Measurements from ENCODE around the gene FIS1. TPM values are rescaled to one million over a fixed set of nuclear protein-coding genes. Genes with fewer than 3 reads are reported as not detected.

Gene FIS1
- total and polyA plus RNA-seq, 2 experiments from 2014 or later, result 130 to 131 TPM

DNA sequence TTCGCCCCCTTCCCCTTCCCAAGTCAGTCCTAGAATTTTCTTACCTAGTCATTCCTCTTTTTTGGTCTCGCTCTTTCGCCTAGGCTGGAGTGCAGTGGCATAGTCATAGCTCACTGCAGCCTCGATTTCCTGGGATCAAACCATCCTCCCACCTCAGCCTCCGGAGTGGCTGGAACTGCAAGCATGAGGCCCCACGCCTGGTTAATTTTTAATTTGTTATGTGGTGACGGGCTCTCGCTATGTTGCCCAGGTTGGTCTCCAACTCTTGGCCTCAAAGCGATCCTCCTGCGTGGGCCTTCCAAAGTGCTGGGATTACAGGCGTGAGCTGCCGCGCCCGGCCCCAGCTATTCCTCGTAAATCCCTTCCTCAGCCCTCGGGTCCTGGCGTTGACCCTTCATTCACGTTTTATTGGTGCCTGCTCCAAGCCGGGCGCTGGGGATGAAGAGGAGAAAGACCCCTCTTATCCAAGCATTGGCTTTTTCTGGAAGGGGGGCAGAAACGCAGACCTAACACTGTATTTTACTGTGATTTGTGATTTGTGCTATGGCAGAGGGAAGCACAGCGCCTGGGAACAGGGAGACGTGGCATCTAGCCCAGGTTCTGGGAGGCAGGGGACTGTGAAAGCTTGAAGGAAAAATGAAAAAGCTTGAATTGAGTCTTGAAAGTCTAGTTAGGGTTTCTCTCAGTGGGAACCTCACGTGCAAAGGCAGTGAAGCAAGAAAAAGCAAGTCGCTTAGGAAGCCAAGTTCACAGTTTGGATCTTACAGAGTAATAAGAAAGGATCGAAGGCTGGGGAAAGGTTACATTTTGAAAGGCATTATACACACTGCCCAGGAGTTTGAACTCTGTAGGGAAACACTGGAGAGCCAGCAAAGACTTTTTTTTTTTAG, 26.4 kb downstream of the FIS1 start:
- H3K9me2 ChIP-seq (ENCODE audit: insufficient read depth), result no peaks in the 10 kb centered on the region
- H2AFZ ChIP-seq, result 0 out of 2 replicates have a peak overlapping the region, but pooled peaks have one; percentile 15
- Mint-ChIP-seq H3K27me3 (ENCODE audit: insufficient read depth, low read depth, poor library complexity) (peaks cover 16% of the 10 kb centered on the region), H3K4me3 (peak overlapping the region; percentile 97), H3K4me1 (peaks cover 24% of the 10 kb centered on the region), H3K9me3 (no peaks in the 10 kb centered on the region), H3K27ac (peak overlapping the region; percentile 90), H3K36me3 (ENCODE audit: low read depth) (peaks cover 18% of the 10 kb centered on the region)
- no peaks in the 10 kb centered on the region for H3K36me3 ChIP-seq (ENCODE audit: insufficient read depth)
- H3K4me1 ChIP-seq (ENCODE audit: insufficient read depth), result peaks cover 12% of the 10 kb centered on the region
- ATAC-seq (no peak), DNase-seq (ENCODE audit: low spot score) (no peak)
- no peaks in the 10 kb centered on the region for H3K27me3 ChIP-seq (ENCODE audit: insufficient read depth)
- TF ChIP-seq, protein P1, sequence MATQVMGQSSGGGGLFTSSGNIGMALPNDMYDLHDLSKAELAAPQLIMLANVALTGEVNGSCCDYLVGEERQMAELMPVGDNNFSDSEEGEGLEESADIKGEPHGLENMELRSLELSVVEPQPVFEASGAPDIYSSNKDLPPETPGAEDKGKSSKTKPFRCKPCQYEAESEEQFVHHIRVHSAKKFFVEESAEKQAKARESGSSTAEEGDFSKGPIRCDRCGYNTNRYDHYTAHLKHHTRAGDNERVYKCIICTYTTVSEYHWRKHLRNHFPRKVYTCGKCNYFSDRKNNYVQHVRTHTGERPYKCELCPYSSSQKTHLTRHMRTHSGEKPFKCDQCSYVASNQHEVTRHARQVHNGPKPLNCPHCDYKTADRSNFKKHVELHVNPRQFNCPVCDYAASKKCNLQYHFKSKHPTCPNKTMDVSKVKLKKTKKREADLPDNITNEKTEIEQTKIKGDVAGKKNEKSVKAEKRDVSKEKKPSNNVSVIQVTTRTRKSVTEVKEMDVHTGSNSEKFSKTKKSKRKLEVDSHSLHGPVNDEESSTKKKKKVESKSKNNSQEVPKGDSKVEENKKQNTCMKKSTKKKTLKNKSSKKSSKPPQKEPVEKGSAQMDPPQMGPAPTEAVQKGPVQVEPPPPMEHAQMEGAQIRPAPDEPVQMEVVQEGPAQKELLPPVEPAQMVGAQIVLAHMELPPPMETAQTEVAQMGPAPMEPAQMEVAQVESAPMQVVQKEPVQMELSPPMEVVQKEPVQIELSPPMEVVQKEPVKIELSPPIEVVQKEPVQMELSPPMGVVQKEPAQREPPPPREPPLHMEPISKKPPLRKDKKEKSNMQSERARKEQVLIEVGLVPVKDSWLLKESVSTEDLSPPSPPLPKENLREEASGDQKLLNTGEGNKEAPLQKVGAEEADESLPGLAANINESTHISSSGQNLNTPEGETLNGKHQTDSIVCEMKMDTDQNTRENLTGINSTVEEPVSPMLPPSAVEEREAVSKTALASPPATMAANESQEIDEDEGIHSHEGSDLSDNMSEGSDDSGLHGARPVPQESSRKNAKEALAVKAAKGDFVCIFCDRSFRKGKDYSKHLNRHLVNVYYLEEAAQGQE (IDR thresholded peaks at IDR 0.05; ENCODE audit: unreplicated experiment), result no peak
- no peak for TF ChIP-seq EZH2 (IDR thresholded peaks at IDR 0.05; ENCODE audit: low read depth, unreplicated experiment)
- TF ChIP-seq ZNF331 (CRISPR knock-in tag; IDR thresholded peaks at IDR 0.05; ENCODE audit: low read depth), result no peak
- no peak for TF ChIP-seq STAT1 (IDR thresholded peaks at IDR 0.05; ENCODE audit: unreplicated experiment)
- no peak for TF ChIP-seq POLR2AphosphoS5 (IDR thresholded peaks at IDR 0.05; ENCODE audit: low read depth)
- no peak for TF ChIP-seq CREB1 (CRISPR knock-in tag; IDR thresholded peaks at IDR 0.05; ENCODE audit: low read depth)
- TF ChIP-seq, protein P2, sequence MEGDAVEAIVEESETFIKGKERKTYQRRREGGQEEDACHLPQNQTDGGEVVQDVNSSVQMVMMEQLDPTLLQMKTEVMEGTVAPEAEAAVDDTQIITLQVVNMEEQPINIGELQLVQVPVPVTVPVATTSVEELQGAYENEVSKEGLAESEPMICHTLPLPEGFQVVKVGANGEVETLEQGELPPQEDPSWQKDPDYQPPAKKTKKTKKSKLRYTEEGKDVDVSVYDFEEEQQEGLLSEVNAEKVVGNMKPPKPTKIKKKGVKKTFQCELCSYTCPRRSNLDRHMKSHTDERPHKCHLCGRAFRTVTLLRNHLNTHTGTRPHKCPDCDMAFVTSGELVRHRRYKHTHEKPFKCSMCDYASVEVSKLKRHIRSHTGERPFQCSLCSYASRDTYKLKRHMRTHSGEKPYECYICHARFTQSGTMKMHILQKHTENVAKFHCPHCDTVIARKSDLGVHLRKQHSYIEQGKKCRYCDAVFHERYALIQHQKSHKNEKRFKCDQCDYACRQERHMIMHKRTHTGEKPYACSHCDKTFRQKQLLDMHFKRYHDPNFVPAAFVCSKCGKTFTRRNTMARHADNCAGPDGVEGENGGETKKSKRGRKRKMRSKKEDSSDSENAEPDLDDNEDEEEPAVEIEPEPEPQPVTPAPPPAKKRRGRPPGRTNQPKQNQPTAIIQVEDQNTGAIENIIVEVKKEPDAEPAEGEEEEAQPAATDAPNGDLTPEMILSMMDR (conservative IDR thresholded peaks at IDR 0.05; ENCODE audit: low read depth in 2 of 2), result no peak
- TF ChIP-seq, protein P3, sequence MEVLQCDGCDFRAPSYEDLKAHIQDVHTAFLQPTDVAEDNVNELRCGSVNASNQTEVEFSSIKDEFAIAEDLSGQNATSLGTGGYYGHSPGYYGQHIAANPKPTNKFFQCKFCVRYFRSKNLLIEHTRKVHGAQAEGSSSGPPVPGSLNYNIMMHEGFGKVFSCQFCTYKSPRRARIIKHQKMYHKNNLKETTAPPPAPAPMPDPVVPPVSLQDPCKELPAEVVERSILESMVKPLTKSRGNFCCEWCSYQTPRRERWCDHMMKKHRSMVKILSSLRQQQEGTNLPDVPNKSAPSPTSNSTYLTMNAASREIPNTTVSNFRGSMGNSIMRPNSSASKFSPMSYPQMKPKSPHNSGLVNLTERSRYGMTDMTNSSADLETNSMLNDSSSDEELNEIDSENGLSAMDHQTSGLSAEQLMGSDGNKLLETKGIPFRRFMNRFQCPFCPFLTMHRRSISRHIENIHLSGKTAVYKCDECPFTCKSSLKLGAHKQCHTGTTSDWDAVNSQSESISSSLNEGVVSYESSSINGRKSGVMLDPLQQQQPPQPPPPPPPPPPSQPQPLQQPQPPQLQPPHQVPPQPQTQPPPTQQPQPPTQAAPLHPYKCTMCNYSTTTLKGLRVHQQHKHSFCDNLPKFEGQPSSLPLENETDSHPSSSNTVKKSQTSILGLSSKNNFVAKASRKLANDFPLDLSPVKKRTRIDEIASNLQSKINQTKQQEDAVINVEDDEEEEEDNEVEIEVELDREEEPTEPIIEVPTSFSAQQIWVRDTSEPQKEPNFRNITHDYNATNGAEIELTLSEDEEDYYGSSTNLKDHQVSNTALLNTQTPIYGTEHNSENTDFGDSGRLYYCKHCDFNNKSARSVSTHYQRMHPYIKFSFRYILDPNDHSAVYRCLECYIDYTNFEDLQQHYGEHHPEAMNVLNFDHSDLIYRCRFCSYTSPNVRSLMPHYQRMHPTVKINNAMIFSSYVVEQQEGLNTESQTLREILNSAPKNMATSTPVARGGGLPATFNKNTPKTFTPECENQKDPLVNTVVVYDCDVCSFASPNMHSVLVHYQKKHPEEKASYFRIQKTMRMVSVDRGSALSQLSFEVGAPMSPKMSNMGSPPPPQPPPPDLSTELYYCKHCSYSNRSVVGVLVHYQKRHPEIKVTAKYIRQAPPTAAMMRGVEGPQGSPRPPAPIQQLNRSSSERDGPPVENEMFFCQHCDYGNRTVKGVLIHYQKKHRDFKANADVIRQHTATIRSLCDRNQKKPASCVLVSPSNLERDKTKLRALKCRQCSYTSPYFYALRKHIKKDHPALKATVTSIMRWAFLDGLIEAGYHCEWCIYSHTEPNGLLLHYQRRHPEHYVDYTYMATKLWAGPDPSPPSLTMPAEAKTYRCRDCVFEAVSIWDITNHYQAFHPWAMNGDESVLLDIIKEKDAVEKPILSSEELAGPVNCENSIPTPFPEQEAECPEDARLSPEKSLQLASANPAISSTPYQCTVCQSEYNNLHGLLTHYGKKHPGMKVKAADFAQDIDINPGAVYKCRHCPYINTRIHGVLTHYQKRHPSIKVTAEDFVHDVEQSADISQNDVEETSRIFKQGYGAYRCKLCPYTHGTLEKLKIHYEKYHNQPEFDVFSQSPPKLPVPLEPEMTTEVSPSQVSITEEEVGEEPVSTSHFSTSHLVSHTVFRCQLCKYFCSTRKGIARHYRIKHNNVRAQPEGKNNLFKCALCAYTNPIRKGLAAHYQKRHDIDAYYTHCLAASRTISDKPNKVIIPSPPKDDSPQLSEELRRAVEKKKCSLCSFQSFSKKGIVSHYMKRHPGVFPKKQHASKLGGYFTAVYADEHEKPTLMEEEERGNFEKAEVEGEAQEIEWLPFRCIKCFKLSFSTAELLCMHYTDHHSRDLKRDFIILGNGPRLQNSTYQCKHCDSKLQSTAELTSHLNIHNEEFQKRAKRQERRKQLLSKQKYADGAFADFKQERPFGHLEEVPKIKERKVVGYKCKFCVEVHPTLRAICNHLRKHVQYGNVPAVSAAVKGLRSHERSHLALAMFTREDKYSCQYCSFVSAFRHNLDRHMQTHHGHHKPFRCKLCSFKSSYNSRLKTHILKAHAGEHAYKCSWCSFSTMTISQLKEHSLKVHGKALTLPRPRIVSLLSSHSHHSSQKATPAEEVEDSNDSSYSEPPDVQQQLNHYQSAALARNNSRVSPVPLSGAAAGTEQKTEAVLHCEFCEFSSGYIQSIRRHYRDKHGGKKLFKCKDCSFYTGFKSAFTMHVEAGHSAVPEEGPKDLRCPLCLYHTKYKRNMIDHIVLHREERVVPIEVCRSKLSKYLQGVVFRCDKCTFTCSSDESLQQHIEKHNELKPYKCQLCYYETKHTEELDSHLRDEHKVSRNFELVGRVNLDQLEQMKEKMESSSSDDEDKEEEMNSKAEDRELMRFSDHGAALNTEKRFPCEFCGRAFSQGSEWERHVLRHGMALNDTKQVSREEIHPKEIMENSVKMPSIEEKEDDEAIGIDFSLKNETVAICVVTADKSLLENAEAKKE (CRISPR knock-in tag; IDR thresholded peaks at IDR 0.05), result no peak
- TF ChIP-seq EZH2phosphoT487 (IDR thresholded peaks at IDR 0.05; ENCODE audit: unreplicated experiment), result no peak
- TF ChIP-seq, protein P4, sequence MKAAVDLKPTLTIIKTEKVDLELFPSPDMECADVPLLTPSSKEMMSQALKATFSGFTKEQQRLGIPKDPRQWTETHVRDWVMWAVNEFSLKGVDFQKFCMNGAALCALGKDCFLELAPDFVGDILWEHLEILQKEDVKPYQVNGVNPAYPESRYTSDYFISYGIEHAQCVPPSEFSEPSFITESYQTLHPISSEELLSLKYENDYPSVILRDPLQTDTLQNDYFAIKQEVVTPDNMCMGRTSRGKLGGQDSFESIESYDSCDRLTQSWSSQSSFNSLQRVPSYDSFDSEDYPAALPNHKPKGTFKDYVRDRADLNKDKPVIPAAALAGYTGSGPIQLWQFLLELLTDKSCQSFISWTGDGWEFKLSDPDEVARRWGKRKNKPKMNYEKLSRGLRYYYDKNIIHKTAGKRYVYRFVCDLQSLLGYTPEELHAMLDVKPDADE (IDR thresholded peaks at IDR 0.05), result no peak
- TF ChIP-seq JUNB (IDR thresholded peaks at IDR 0.05; ENCODE audit: unreplicated experiment), result no peak
- TF ChIP-seq NANOG (IDR thresholded peaks at IDR 0.05; ENCODE audit: borderline replicate concordance), result no peak
- TF ChIP-seq ZNF114 (CRISPR knock-in tag; IDR thresholded peaks at IDR 0.05), result no peak
- peaks cover 32% of the 10 kb centered on the region for H3K79me2 ChIP-seq (replicated peaks; ENCODE audit: insufficient read depth)
- peak overlapping the region; percentile 80 for H3K4me2 ChIP-seq
- H3K27ac ChIP-seq (ENCODE audit: low read depth), result no peak overlapping the region
- peak overlapping the region; percentile 64 for H3K4me3 ChIP-seq
- H3F3A ChIP-seq (replicated peaks; ENCODE audit: low read depth), result 0 out of 2 replicates have a peak, but pooled peaks cover 3% of the 10 kb centered on the region
- 0 out of 2 replicates have a peak, but pooled peaks cover 4% of the 10 kb centered on the region for H4K20me1 ChIP-seq (replicated peaks; ENCODE audit: insufficient read depth)
